ENCODE results near the gene UBXN6.

UBXN6 gene

GRCh38 chr19:4414800-4415321 lies 42.7 kb downstream of the UBXN6 start:
- DNase-seq (ENCODE audit: low read depth, low spot score), result no peak
- H3K27ac ChIP-seq, result no peak overlapping the region

GRCh38 chr19:4414144-4414799 lies 43.3 kb downstream of the UBXN6 start:
- no peak overlapping the region for H3K27ac ChIP-seq
- no peak for DNase-seq (ENCODE audit: low read depth, low spot score)

GRCh38 chr19:4413588-4413987 lies 44.0 kb downstream of the UBXN6 start:
- H3K27ac ChIP-seq, result no peak overlapping the region
- DNase-seq (ENCODE audit: low read depth, low spot score), result no peak

- DNase-seq (ENCODE audit: low read depth, low spot score), result no peak
- no peak overlapping the region for H3K27ac ChIP-seq
Measured at GRCh38 chr19:4409123-4409933, 48.3 kb downstream of the UBXN6 start.

GRCh38 chr19:4406626-4407025 lies 51.0 kb downstream of the UBXN6 start:
- H3K27ac ChIP-seq, result no peak overlapping the region
- DNase-seq (ENCODE audit: low read depth, low spot score), result no peak

- DNase-seq (ENCODE audit: low read depth, low spot score), result no peak
- H3K27ac ChIP-seq, result no peak overlapping the region
Measured at GRCh38 chr19:4405977-4406376, 51.6 kb downstream of the UBXN6 start.

GRCh38 chr19:4403005-4403761 lies 54.4 kb downstream of the UBXN6 start:
- H3K27ac ChIP-seq, result no peak overlapping the region
- no peak for DNase-seq (ENCODE audit: low read depth, low spot score)

GRCh38 chr19:4402171-4403004 lies 55.2 kb downstream of the UBXN6 start, which contains the start of gene CHAF1A:
TSS of gene CHAF1A (plus strand) at chr19:4402640. CDS start at chr19:4402763, 123 bp downstream.
- H3K27ac ChIP-seq, result peak within 1 kb of the TSS; percentile 78
- peak; percentile 100 for DNase-seq (ENCODE audit: low read depth, low spot score)

GRCh38 chr19:4401769-4402170 lies 55.8 kb downstream of the UBXN6 start:
- no peak for DNase-seq (ENCODE audit: low read depth, low spot score)
- H3K27ac ChIP-seq, result peak overlapping the region; percentile 78

GRCh38 chr19:4400135-4400936 lies 57.3 kb downstream of the UBXN6 start, which contains the start of gene SH3GL1:
TSS of gene SH3GL1 (minus strand) at chr19:4400547. CDS start at chr19:4400368, 179 bp downstream.
- H3K27ac ChIP-seq, result peak within 1 kb of the TSS; percentile 84
- DNase-seq (ENCODE audit: low read depth, low spot score), result no peak

- peak overlapping the region; percentile 84 for H3K27ac ChIP-seq
- DNase-seq (ENCODE audit: low read depth, low spot score), result no peak
Measured at GRCh38 chr19:4399812-4400134, 57.8 kb downstream of the UBXN6 start.

- no peak overlapping the region for H3K27ac ChIP-seq
- no peak for DNase-seq (ENCODE audit: low read depth, low spot score)
Measured at GRCh38 chr19:4396949-4397783, 60.4 kb downstream of the UBXN6 start.

All from epithelial cell of prostate (primary cell).